Fibroblast of mammary gland (primary cell): ENCODE measurements around the gene PPP4R3A.

Experiments
- DNase-seq: peaks from one replicate; pipeline ENCODE4 v3.0.0-alpha.2; 2010; ENCODE audit warnings: low read depth
- H3K4me3 ChIP-seq: 2 replicates; pipeline ENCODE4 v1.5.1; 2011; ENCODE audit warnings: low read depth, mild to moderate bottlenecking, low read length, moderate library complexity; ENCODE audit not compliant: control insufficient read depth
- CTCF ChIP-seq: conservative IDR thresholded peaks from 2 replicates; pipeline ENCODE4 v1.5.1; 2011; ENCODE audit warnings: low read depth, low read length, inconsistent platforms; ENCODE audit not compliant: control insufficient read depth, insufficient read depth

Gene PPP4R3A

GRCh38 chr14:91466192-91466591 is 43.9 kb downstream of the PPP4R3A start:
- TF ChIP-seq CTCF, result no peak
- no peak overlapping the region for H3K4me3 ChIP-seq
- DNase-seq, result no peak

GRCh38 chr14:91464615-91465205 is 45.4 kb downstream of the PPP4R3A start:
- no peak for DNase-seq
- H3K4me3 ChIP-seq, result no peak overlapping the region
- TF ChIP-seq CTCF, result no peak

- DNase-seq, result no peak
- H3K4me3 ChIP-seq, result no peak overlapping the region
- TF ChIP-seq CTCF, result no peak
These were observed 51.5 kb downstream of the PPP4R3A start for GRCh38 chr14:91458612-91459011.

GRCh38 chr14:91456283-91456682 is 53.8 kb downstream of the PPP4R3A start:
- DNase-seq, result no peak
- TF ChIP-seq CTCF, result no peak
- H3K4me3 ChIP-seq, result no peak overlapping the region

GRCh38 chr14:91454580-91454979 is 55.5 kb downstream of the PPP4R3A start:
- TF ChIP-seq CTCF, result no peak
- DNase-seq, result no peak
- H3K4me3 ChIP-seq, result no peak overlapping the region

- no peak for TF ChIP-seq CTCF
- DNase-seq, result no peak
- H3K4me3 ChIP-seq, result no peak overlapping the region
These were observed 56.0 kb downstream of the PPP4R3A start for GRCh38 chr14:91454155-91454554.

GRCh38 chr14:91453744-91454143 is 56.4 kb downstream of the PPP4R3A start:
- no peak for DNase-seq
- H3K4me3 ChIP-seq, result no peak overlapping the region
- TF ChIP-seq CTCF, result no peak
